SK-N-SH treated with all-trans-retinoic acid at 6 μM for 48 hours (cell line): ENCODE measurements around the gene BEGAIN.

Experiments
- ATAC-seq: fragments of 200-7000 bp; cut with Tn5 transposase; 3 replicates; pipeline ENCODE4 v1.9.1; 2020; ENCODE audit warnings: mild to moderate bottlenecking, moderate library complexity
- BACH2 ChIP-seq: fragments of 250-450 bp; sonication (Bioruptor Pico); IDR thresholded peaks from 2 replicates; pipeline ENCODE4 v1.9.0; 2021; ENCODE audit warnings: mild to moderate bottlenecking, borderline replicate concordance
- CREB5 ChIP-seq: fragments of 250-450 bp; sonication (Bioruptor Pico); IDR thresholded peaks from 2 replicates; pipeline ENCODE4 v1.5.1; 2020; ENCODE audit warnings: low read depth, mild to moderate bottlenecking, moderate library complexity
- CSDC2 ChIP-seq: fragments of 250-450 bp; sonication (Bioruptor Pico); IDR thresholded peaks from 2 replicates; pipeline ENCODE4 v1.5.0; 2020; ENCODE audit warnings: mild to moderate bottlenecking, moderate library complexity
- CSRNP3 ChIP-seq: fragments of 250-450 bp; sonication (Bioruptor Pico); IDR thresholded peaks from 2 replicates; pipeline ENCODE4 v1.5.1; 2021; ENCODE audit warnings: mild to moderate bottlenecking, moderate library complexity
- ESRRG ChIP-seq: fragments of 250-450 bp; sonication (Bioruptor Pico); IDR thresholded peaks from 2 replicates; pipeline ENCODE4 v1.6.1; 2021; ENCODE audit warnings: mild to moderate bottlenecking
- ISL1 ChIP-seq: fragments of 250-450 bp; sonication (Bioruptor Pico); IDR thresholded peaks from 2 replicates; pipeline ENCODE4 v2.1.2; 2022; ENCODE audit warnings: mild to moderate bottlenecking, moderate library complexity
- OSR1 ChIP-seq: fragments of 250-450 bp; sonication (Bioruptor Pico); IDR thresholded peaks from 2 replicates; pipeline ENCODE4 v1.8.0; 2022; ENCODE audit warnings: moderate library complexity, mild to moderate bottlenecking, inconsistent platforms
- PATZ1 ChIP-seq: fragments of 250-450 bp; sonication (Bioruptor Pico); IDR thresholded peaks from 2 replicates; pipeline ENCODE4 v1.8.0; 2020; ENCODE audit warnings: mild to moderate bottlenecking, moderate library complexity, borderline replicate concordance
- POU6F1 ChIP-seq: fragments of 250-450 bp; sonication (Bioruptor Pico); IDR thresholded peaks from 2 replicates; pipeline ENCODE4 v1.8.0; 2021; ENCODE audit warnings: low read depth, mild to moderate bottlenecking, moderate library complexity, borderline replicate concordance
- PPARA ChIP-seq: fragments of 250-450 bp; sonication (Bioruptor Pico); IDR thresholded peaks from 2 replicates; pipeline ENCODE4 v1.5.0; 2020; ENCODE audit warnings: mild to moderate bottlenecking, borderline replicate concordance
- RARB ChIP-seq: fragments of 250-450 bp; sonication (Bioruptor Pico); IDR thresholded peaks from 2 replicates; pipeline ENCODE4 v1.8.0; 2021; ENCODE audit warnings: mild to moderate bottlenecking, moderate library complexity
- TOX ChIP-seq: fragments of 250-450 bp; sonication (Bioruptor Pico); IDR thresholded peaks from 2 replicates; pipeline ENCODE4 v1.8.0; 2021; ENCODE audit warnings: mild to moderate bottlenecking, moderate library complexity, borderline replicate concordance
- TSHZ2 ChIP-seq: fragments of 250-450 bp; sonication (Bioruptor Pico); IDR thresholded peaks from 2 replicates; pipeline ENCODE4 v1.5.0; 2020; ENCODE audit warnings: mild to moderate bottlenecking, moderate library complexity
- ZC3H10 ChIP-seq: fragments of 250-450 bp; sonication (Bioruptor Pico); IDR thresholded peaks from 2 replicates; pipeline ENCODE4 v1.5.1; 2021; ENCODE audit warnings: mild to moderate bottlenecking, moderate library complexity
- ZFP3 ChIP-seq: fragments of 250-450 bp; sonication (Bioruptor Pico); IDR thresholded peaks from 2 replicates; pipeline ENCODE4 v1.5.0; 2020; ENCODE audit warnings: mild to moderate bottlenecking, moderate library complexity
- ZFP30 ChIP-seq: fragments of 450-650 bp; formaldehyde crosslinking; IDR thresholded peaks from 2 replicates; pipeline ENCODE4 v1.5.0; 2022; ENCODE audit warnings: mild to moderate bottlenecking, moderate library complexity
- ZNF565 ChIP-seq: fragments of 450-650 bp; formaldehyde crosslinking; conservative IDR thresholded peaks from 2 replicates; pipeline ENCODE4 v1.5.0; 2020; ENCODE audit warnings: low read depth, mild to moderate bottlenecking, moderate library complexity
- ZNF70 ChIP-seq: fragments of 450-650 bp; formaldehyde crosslinking; IDR thresholded peaks from 2 replicates; pipeline ENCODE4 v1.5.0; 2020; ENCODE audit warnings: mild to moderate bottlenecking, moderate library complexity
- ZNF8 ChIP-seq: fragments of 450-650 bp; formaldehyde crosslinking; IDR thresholded peaks from 2 replicates; pipeline ENCODE4 v1.5.0; 2020; ENCODE audit warnings: mild to moderate bottlenecking, moderate library complexity

The BEGAIN gene

GRCh38 chr14:100526632-100527031, 60.6 kb downstream of the BEGAIN start:
- no peak for ATAC-seq
- no peak for TF ChIP-seq TSHZ2 (CRISPR knock-in tag)
- TF ChIP-seq RARB (CRISPR knock-in tag), result no peak
- TF ChIP-seq BACH2 (CRISPR knock-in tag), result no peak
- no peak for TF ChIP-seq PPARA (CRISPR knock-in tag)
- TF ChIP-seq OSR1 (CRISPR knock-in tag), result no peak
- no peak for TF ChIP-seq ZFP30 (CRISPR knock-in tag)
- no peak for TF ChIP-seq PATZ1
- TF ChIP-seq ESRRG (CRISPR knock-in tag), result no peak

GRCh38 chr14:100526057-100526456, 61.2 kb downstream of the BEGAIN start:
- TF ChIP-seq ISL1 (CRISPR knock-in tag) (no peak), ZFP3 (CRISPR knock-in tag) (no peak)
- no peak for ATAC-seq

- TF ChIP-seq BACH2 (CRISPR knock-in tag), result no peak
- TF ChIP-seq OSR1 (CRISPR knock-in tag), result no peak
- no peak for TF ChIP-seq RARB (CRISPR knock-in tag)
- no peak for TF ChIP-seq CSRNP3 (CRISPR knock-in tag)
- no peak for TF ChIP-seq ZC3H10 (CRISPR knock-in tag)
- TF ChIP-seq TOX (CRISPR knock-in tag), result no peak
- TF ChIP-seq PATZ1, result no peak
- TF ChIP-seq CREB5 (CRISPR knock-in tag), result no peak
- no peak for TF ChIP-seq ZNF565 (CRISPR knock-in tag)
- TF ChIP-seq ESRRG (CRISPR knock-in tag), result no peak
- no peak for TF ChIP-seq CSDC2 (CRISPR knock-in tag)
- no peak for TF ChIP-seq ZNF8
- TF ChIP-seq ISL1 (CRISPR knock-in tag), result no peak
- no peak for TF ChIP-seq ZNF70
- no peak for TF ChIP-seq POU6F1 (CRISPR knock-in tag)
These were observed 61.6 kb downstream of the BEGAIN start for GRCh38 chr14:100525615-100526014.

More at GRCh38 chr14:100525615-100526014, 61.6 kb downstream of the BEGAIN start:
- no peak for ATAC-seq
